Smooth muscle cell (in vitro differentiated cells): ENCODE data around the gene ATP10A. TPM values are rescaled to one million over a fixed set of nuclear protein-coding genes. Genes with fewer than 3 reads are reported as not detected.
A peak's percentile ranks its signal among the peaks of the same experiment; 100 is the strongest.
"Not testable (repeated sequence)": the region's sequence is repeated elsewhere in the genome, so short reads cannot be mapped to it uniquely, and the experiment has no call there.

Experiments used
- DNase-seq: peaks from one replicate; lab custom pipeline; 2025; ENCODE audit not compliant: unreplicated experiment; lab: John Stamatoyannopoulos, UW
- H2AFZ ChIP-seq: fragments of 200-600 bp; sonication (generic); 2 replicates; pipeline ENCODE4 v1.6.0; 2016; ENCODE audit warnings: antibody characterized with exemption, low read depth, mild to moderate bottlenecking
- H3F3A ChIP-seq: fragments of 200-600 bp; sonication (generic); 2 replicates; pipeline ENCODE4 v1.6.0; 2017; ENCODE audit warnings: antibody characterized with exemption, low read depth
- H3K27ac ChIP-seq: fragments of 200-600 bp; sonication (generic); 2 replicates; pipeline ENCODE4 v1.5.1; 2016; ENCODE audit warnings: low read depth, mild to moderate bottlenecking
- H3K27me3 ChIP-seq: fragments of 200-600 bp; sonication (generic); 2 replicates; pipeline ENCODE4 v1.6.1; 2016; ENCODE audit warnings: low read depth, mild to moderate bottlenecking
- H3K36me3 ChIP-seq: fragments of 200-600 bp; sonication (generic); 2 replicates; pipeline ENCODE4 v1.5.1; 2016; ENCODE audit warnings: low read depth
- H3K4me1 ChIP-seq: fragments of 200-600 bp; sonication (generic); 2 replicates; pipeline ENCODE4 v1.5.1; 2016; ENCODE audit warnings: low read depth
- H3K4me2 ChIP-seq: fragments of 200-600 bp; sonication (generic); 2 replicates; pipeline ENCODE4 v1.6.0; 2016; ENCODE audit warnings: mild to moderate bottlenecking
- H3K4me3 ChIP-seq: fragments of 200-600 bp; sonication (generic); 2 replicates; pipeline ENCODE4 v1.5.1; 2016; ENCODE audit warnings: mild to moderate bottlenecking
- H3K79me2 ChIP-seq: fragments of 200-600 bp; sonication (generic); 2 replicates; pipeline ENCODE4 v1.6.0; 2016; ENCODE audit warnings: low read depth, mild to moderate bottlenecking
- H3K9ac ChIP-seq: fragments of 200-600 bp; sonication (generic); 2 replicates; pipeline ENCODE4 v1.6.0; 2016; ENCODE audit warnings: low read depth
- H3K9me3 ChIP-seq: fragments of 200-600 bp; sonication (generic); replicated peaks from 2 replicates; pipeline ENCODE4 v1.5.1; 2016; ENCODE audit warnings: low read depth
- H4K20me1 ChIP-seq: fragments of 200-600 bp; sonication (generic); 2 replicates; pipeline ENCODE4 v1.6.0; 2016; ENCODE audit warnings: low read depth
- CTCF ChIP-seq: fragments of 200-600 bp; sonication (generic); IDR thresholded peaks from 2 replicates; pipeline ENCODE4 v1.5.1; 2017; ENCODE audit warnings: borderline replicate concordance, mild to moderate bottlenecking, antibody characterized with exemption; ENCODE audit not compliant: insufficient read depth, poor library complexity, severe bottlenecking
- WGBS: methylation state at CpG from one replicate; pipeline ENCODE4 v1.1.7; 2016; ENCODE audit warnings: low lambda C conversion rate; 5-methylcytosine and 5-hydroxymethylcytosine counted together
- polyA plus RNA-seq: library from polyadenylated mRNA; unstranded; fragments of >200 nt; fragmentation: Nextera tagmentation; extraction: Ambion mirVana; gene quantifications from 2 replicates; pipeline ENCODE4 v1.2.1, GENCODE V29; 2016
- total RNA-seq: library from RNA; depleted of rRNA; stranded (reverse); fragments of >200 nt; gene quantifications from 2 replicates; pipeline ENCODE4 v1.2.3, GENCODE V29; 2014

ATP10A gene
- total and polyA plus RNA-seq, 2 experiments from 2014 or later: 10.6 to 12.3 TPM

- H3K27me3 ChIP-seq: peaks cover 5% of the 10 kb centered on the region
- peak overlapping the region; percentile 51 for H3K27ac ChIP-seq
- H3K4me1 ChIP-seq: no peaks in the 10 kb centered on the region
- 63% methylated on average over 20 of the region's 20 CpGs for WGBS
- no peaks in the 10 kb centered on the region for H3K9me3 ChIP-seq
- no peak for TF ChIP-seq CTCF
- H3K79me2 ChIP-seq: peaks cover 60% of the 10 kb centered on the region
- H4K20me1 ChIP-seq: no peaks in the 10 kb centered on the region
- peak overlapping the region; percentile 6 for H3K9ac ChIP-seq
- H3K36me3 ChIP-seq: no peaks in the 10 kb centered on the region
- peak overlapping the region; percentile 92 for H3K4me2 ChIP-seq
- H3K4me3 ChIP-seq: peak overlapping the region; percentile 73
- no peak for DNase-seq
- H3F3A ChIP-seq: peaks cover 4% of the 10 kb centered on the region
- peak overlapping the region; percentile 15 for H2AFZ ChIP-seq
Measured at GRCh38 chr15:25860885-25861866, 2.0 kb downstream of the ATP10A start.

- no peak for DNase-seq
- peak overlapping the region; percentile 6 for H3K9ac ChIP-seq
- TF ChIP-seq CTCF: no peak
Measured at GRCh38 chr15:25859838-25860645, 3.1 kb downstream of the ATP10A start.

GRCh38 chr15:25858952-25859760, 4.0 kb downstream of the ATP10A start:
- no peak overlapping the region for H3K9ac ChIP-seq
- whole genome bisulfite sequencing: 89% methylated on average over 13 of the region's 13 CpGs
- no peak overlapping the region for H2AFZ ChIP-seq
- H3K79me2 ChIP-seq: peaks cover 78% of the 10 kb centered on the region
- no peak for DNase-seq
- no peak overlapping the region for H3K4me3 ChIP-seq
- H4K20me1 ChIP-seq: no peaks in the 10 kb centered on the region
- H3F3A ChIP-seq: peaks cover 4% of the 10 kb centered on the region
- no peaks in the 10 kb centered on the region for H3K36me3 ChIP-seq
- H3K27ac ChIP-seq: no peak overlapping the region
- H3K4me1 ChIP-seq: no peaks in the 10 kb centered on the region
- H3K9me3 ChIP-seq: no peaks in the 10 kb centered on the region
- H3K27me3 ChIP-seq: peaks cover 5% of the 10 kb centered on the region
- no peak for TF ChIP-seq CTCF
- peak overlapping the region; percentile 92 for H3K4me2 ChIP-seq

More at GRCh38 chr15:25859838-25860645, 3.1 kb downstream of the ATP10A start:
- H3K27ac ChIP-seq: peak overlapping the region; percentile 51
- 82% methylated on average over 15 of the region's 15 CpGs for WGBS
- H2AFZ ChIP-seq: no peak overlapping the region
- peaks cover 4% of the 10 kb centered on the region for H3F3A ChIP-seq
- peaks cover 71% of the 10 kb centered on the region for H3K79me2 ChIP-seq
- no peaks in the 10 kb centered on the region for H3K36me3 ChIP-seq
- H3K4me2 ChIP-seq: peak overlapping the region; percentile 92
- peak overlapping the region; percentile 4 for H3K4me3 ChIP-seq
- no peaks in the 10 kb centered on the region for H3K9me3 ChIP-seq
- peaks cover 5% of the 10 kb centered on the region for H3K27me3 ChIP-seq
- no peaks in the 10 kb centered on the region for H4K20me1 ChIP-seq
- H3K4me1 ChIP-seq: no peaks in the 10 kb centered on the region

GRCh38 chr15:25856059-25856458, 7.1 kb downstream of the ATP10A start:
- peaks cover 75% of the 10 kb centered on the region for H3K79me2 ChIP-seq
- WGBS: 66% methylated on average over 5 of the region's 5 CpGs
- H3K36me3 ChIP-seq, H3K4me3 ChIP-seq, H3K4me2 ChIP-seq, H3K4me1 ChIP-seq, H3K27me3 ChIP-seq, H3F3A ChIP-seq, H3K27ac ChIP-seq, H3K9ac ChIP-seq, DNase-seq, H4K20me1 ChIP-seq, H2AFZ ChIP-seq, H3K9me3 ChIP-seq: not testable (repeated sequence)
